GM19397 (cell line): ENCODE measurements around the gene UBXN4.
A peak's percentile ranks its signal among the peaks of the same experiment; 100 is the strongest.
"Not testable (repeated sequence)": the region's sequence is repeated elsewhere in the genome, so short reads cannot be mapped to it uniquely, and the experiment has no call there.

ENCODE experiments used
- ATAC-seq: cut with Tn5 transposase; IDR thresholded peaks from one replicate; pipeline ENCODE4 v1.9.1; 2021; ENCODE audit warnings: mild to moderate bottlenecking, moderate library complexity; ENCODE audit not compliant: unreplicated experiment

UBXN4 gene

GRCh38 chr2:135800513-135801460 is 59.1 kb downstream of the UBXN4 start:
- ATAC-seq = no peak

DNA sequence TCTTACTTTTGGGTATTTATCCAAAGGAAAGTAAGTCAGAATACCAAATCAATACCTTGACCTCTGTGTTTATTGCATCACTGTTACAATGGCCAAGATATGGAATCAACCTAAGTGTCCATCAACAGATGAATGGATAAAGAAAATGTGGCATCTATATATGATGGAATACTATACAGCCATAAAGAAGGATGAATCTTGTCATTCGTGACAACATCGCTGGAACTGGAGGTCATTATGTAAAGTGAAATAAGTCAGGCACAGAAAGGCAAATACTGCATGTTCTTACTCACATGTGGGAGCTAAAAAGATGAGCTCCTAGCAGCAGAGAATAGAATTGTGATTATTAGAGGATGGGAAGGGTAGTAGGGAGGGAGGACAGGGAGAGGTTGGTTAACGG is 60.7 kb downstream of the UBXN4 start:
- ATAC-seq = no peak

- no peak for ATAC-seq
These were observed 61.6 kb downstream of the UBXN4 start for GRCh38 chr2:135803278-135803677.

DNA sequence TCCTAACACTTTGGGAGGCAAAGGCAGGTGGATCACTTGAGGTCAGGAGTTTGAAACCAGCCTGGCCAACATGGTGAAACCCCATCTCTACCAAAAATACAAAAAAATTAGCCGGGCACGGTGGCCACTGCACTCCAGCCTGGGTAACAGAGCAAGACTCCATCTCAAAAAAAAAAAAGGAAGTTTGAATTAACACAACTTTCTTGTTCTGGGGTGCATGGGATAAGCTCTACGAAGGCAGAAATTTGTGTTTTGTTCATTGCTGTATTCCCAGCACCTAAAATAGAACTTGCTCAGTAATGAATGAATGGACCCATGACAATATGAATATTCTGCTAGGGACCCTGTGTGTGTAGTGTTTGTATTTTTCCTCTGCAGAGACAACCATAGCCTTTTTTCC is 66.2 kb downstream of the UBXN4 start:
- not testable (repeated sequence) for ATAC-seq

DNA sequence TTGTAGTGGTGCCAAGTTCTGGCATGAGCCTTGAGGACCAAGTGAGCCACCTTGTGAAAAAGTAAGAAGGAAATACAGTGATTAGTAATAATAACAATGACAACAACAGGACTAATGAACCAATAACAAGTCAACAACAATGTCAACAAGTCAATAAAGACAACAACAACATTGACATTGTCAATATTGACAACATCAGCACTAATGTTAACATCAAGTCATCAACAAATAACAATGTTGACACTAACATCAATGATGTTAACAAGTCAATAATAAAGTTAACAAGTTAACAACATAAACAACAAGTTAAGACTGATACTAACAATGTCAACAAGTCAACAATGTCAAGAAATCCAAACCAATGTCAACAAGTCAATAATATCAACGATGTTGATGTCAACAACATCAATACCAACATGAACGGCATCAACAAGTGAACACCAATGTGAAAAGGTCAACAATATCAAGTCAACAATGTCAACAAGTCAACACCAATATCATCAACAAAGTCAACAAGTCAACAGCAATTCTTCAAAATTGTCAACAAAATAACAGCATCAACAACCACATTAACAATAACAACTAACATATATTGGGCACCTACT is 71.4 kb downstream of the UBXN4 start:
- no peak for ATAC-seq

DNA sequence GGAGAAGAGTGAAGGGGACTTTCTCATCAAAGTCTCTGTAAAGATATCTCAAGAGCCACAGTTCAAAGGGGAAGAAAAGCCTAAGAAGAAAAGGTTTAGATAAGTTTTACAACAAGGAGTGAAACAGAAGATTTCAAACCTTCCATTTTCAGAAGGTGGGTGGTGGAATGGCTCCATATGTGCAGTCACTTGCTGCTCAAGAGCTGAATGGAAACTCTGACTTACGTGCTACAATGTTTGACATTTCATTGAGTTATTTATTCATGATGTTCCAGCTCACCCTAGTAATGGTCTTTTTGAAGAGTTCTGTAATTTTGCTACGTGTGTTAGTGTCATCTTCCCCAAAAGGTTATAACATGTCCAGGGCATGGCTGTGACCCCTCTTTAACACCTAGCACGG is 73.6 kb downstream of the UBXN4 start:
- no peak for ATAC-seq

DNA sequence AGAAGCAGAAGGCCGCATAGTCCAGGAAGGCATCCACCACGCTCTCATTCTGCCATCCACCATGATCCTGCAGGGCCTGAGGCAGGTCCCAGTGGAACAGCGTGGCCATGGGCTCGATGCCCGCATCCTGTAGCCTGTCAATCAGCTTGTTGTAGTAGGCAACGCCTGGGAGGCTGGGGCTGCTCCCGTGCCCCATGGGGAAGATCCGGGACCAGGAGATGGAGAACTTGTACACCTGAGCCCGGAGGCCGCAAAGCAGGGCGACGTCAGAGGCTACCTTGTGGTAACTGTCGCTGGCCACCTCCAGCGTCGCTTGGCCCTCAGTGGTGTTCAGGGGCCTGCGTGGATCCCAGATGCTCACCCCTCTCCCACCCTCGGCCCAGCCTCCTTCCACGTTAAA is 75.8 kb downstream of the UBXN4 start:
- no peak for ATAC-seq

GRCh38 chr2:135817951-135818350 is 76.3 kb downstream of the UBXN4 start:
- ATAC-seq = no peak

GRCh38 chr2:135818937-135819610 is 77.4 kb downstream of the UBXN4 start:
- no peak for ATAC-seq

DNA sequence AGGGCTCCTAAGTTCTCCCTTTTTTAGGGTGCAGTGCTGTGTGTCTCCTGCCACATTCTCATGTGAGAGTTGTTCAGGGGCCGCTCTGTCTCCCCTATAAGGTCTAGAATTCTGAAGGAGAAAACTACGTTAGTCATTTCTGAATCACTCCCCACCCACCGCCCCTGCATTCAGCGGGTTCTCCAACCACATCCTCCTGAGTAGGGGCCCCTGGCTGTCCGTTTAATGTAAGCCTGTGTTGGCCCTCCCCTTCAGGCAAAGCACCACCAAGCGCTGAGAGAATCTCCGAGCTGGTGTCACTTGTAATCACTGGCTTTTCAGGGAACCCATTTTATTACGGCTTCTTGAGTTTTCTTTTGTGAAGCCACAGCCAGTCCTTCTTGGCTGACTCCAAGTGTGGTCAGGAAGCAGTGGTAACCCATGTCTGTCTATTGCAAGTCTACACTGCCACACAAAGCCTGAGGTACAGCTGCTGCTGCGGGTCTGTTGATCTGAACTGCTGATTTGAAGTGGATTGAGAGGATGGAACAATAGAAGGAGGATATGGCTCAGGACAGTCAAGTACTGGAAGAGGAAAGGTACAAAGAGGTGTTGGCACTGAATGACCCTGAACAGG is 78.5 kb downstream of the UBXN4 start:
- ATAC-seq = peak; percentile 79

- ATAC-seq = no peak
These were observed 79.5 kb downstream of the UBXN4 start for GRCh38 chr2:135821190-135821589.

- ATAC-seq = no peak
These were observed 81.2 kb downstream of the UBXN4 start for GRCh38 chr2:135822855-135823254.

DNA sequence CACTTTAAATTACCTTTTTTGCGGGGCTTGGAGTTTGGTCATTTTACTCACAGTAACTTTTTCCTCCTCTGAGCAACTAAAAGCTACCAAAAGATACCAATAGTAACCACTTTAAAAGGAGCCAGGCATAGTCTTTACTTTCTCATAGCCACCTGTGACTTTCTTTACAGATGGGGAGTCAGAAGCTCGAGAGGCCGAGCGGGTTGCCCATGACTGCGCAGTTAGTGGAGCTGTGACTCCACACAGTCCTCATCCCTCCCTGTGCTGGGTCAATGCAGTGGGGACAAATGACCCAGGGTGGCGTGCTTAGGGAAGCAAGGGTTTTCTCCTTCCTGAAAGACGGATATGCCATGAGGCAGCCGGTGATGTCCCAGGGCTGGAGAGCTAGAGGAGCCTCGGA is 83.5 kb downstream of the UBXN4 start:
- ATAC-seq = no peak

- no peak for ATAC-seq
These were observed 84.0 kb downstream of the UBXN4 start for GRCh38 chr2:135825550-135826176.

DNA sequence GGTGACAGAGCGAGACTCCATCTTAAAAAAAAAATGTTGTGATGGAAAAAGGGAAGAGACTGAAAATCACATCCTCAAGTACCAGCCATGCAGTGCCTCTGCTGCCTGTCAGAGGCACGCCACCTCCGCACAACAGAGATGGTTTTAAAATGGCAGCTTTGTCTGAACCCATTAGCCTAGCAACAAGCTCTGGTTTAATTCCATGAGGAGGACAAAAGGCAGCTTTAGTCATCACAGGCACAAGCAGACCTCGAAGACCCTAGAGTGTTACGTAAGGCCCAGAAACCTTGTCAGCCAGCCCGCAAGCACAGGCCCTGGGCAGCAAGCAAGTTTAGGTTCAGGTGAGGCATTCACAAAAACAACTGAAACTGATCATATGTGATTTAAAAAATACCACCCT is 84.9 kb downstream of the UBXN4 start:
- ATAC-seq = no peak

- ATAC-seq = no peak
These were observed 87.9 kb downstream of the UBXN4 start for GRCh38 chr2:135829378-135830135.

DNA sequence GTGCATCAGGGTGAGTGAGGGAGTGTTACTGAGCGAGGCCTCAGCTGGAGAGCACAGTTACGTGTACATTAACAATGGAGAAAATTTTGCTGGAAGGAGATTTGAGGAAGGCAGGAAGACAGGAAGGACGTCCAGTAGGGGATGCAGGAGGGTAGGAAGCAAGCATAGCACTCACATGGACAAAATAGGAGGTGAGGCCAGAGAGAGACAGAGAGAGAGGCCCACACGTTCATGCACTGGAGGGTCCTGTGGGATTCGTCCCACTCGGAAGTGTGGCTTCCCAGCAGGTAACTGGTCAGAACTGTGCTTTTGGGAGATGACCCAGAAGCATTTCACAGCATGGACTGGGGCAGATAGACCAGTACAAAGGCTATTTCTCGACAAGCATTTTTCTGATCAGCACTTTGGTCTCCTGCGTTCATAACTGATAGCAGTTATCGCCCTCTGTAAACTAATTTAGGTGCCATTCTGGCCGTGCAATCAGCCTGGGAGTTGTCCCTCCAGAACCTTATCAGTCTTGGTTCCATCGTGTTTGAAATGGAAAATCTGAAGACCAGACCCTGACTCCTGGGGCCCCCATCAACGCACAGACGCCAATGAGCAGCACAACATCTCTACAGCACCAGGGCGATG is 89.6 kb downstream of the UBXN4 start:
- ATAC-seq = no peak

GRCh38 chr2:135832891-135833290 is 91.2 kb downstream of the UBXN4 start:
- no peak for ATAC-seq
